Kidney epithelial cell (primary cell): Measurements from ENCODE around the gene DPF3. TPM values are rescaled to one million over a fixed set of nuclear protein-coding genes. Genes with fewer than 3 reads are reported as not detected.

Experiments used
- DNase-seq: peaks from one replicate; pipeline ENCODE4 v3.0.0-alpha.2; 2010; ENCODE audit warnings: low read depth
- H3K27me3 ChIP-seq: 2 replicates; pipeline ENCODE4 v1.6.0; 2011; ENCODE audit warnings: low read length; ENCODE audit not compliant: control insufficient read depth, insufficient read depth
- H3K36me3 ChIP-seq: 2 replicates; pipeline ENCODE4 v1.5.1; 2011; ENCODE audit warnings: low read length; ENCODE audit not compliant: control insufficient read depth, insufficient read depth
- H3K4me3 ChIP-seq: 2 replicates; pipeline ENCODE4 v1.5.1; 2011; ENCODE audit warnings: low read depth, mild to moderate bottlenecking, control low read depth, low read length
- CTCF ChIP-seq: IDR thresholded peaks from 2 replicates; pipeline ENCODE4 v1.5.1; 2011; ENCODE audit warnings: mild to moderate bottlenecking, moderate library complexity, low read length, control low read depth, inconsistent platforms; ENCODE audit not compliant: insufficient read depth, poor library complexity, severe bottlenecking
- total RNA-seq: library from RNA; depleted of rRNA; stranded (reverse); fragments of >200 nt; gene quantifications from 2 replicates; pipeline ENCODE4 v1.2.3, GENCODE V29; 2015

DPF3 gene
- total RNA-seq, 1 donor from 2014 or later, result 0.79 TPM

- no peaks in the 10 kb centered on the region for H3K36me3 ChIP-seq
- no peak for DNase-seq
- no peak overlapping the region for H3K4me3 ChIP-seq
- TF ChIP-seq CTCF, result no peak
- no peaks in the 10 kb centered on the region for H3K27me3 ChIP-seq
These were observed 171.6 kb downstream of the DPF3 start for GRCh38 chr14:72722201-72722785.

GRCh38 chr14:72721083-72721482, 172.8 kb downstream of the DPF3 start:
- no peaks in the 10 kb centered on the region for H3K27me3 ChIP-seq
- no peaks in the 10 kb centered on the region for H3K36me3 ChIP-seq
- DNase-seq, result no peak
- no peak overlapping the region for H3K4me3 ChIP-seq
- TF ChIP-seq CTCF, result no peak

GRCh38 chr14:72717220-72717619, 176.7 kb downstream of the DPF3 start:
- Histone ChIP-seq H3K36me3 (no peaks in the 10 kb centered on the region), H3K27me3 (no peaks in the 10 kb centered on the region), H3K4me3 (no peak overlapping the region)
- no peak for DNase-seq
- no peak for TF ChIP-seq CTCF

GRCh38 chr14:72716476-72716875, 177.4 kb downstream of the DPF3 start:
- TF ChIP-seq CTCF, result no peak
- H3K36me3 ChIP-seq, result no peaks in the 10 kb centered on the region
- no peak overlapping the region for H3K4me3 ChIP-seq
- DNase-seq, result no peak
- no peaks in the 10 kb centered on the region for H3K27me3 ChIP-seq

GRCh38 chr14:72715850-72716228, 178.1 kb downstream of the DPF3 start:
- Histone ChIP-seq H3K36me3 (no peaks in the 10 kb centered on the region), H3K27me3 (no peaks in the 10 kb centered on the region), H3K4me3 (no peak overlapping the region)
- TF ChIP-seq CTCF, result no peak
- DNase-seq, result no peak

- DNase-seq, result no peak
- TF ChIP-seq CTCF, result no peak
These were observed 178.6 kb downstream of the DPF3 start for GRCh38 chr14:72715215-72715849.

More at GRCh38 chr14:72715215-72715849, 178.6 kb downstream of the DPF3 start:
- Histone ChIP-seq H3K36me3 (no peaks in the 10 kb centered on the region), H3K4me3 (no peak overlapping the region), H3K27me3 (no peaks in the 10 kb centered on the region)
